Heart left ventricle (tissue), 16 donors: ENCODE data around the gene SMARCB1. TPM values are rescaled to one million over a fixed set of nuclear protein-coding genes. Genes with fewer than 3 reads are reported as not detected.
A peak's percentile ranks its signal among the peaks of the same experiment; 100 is the strongest.

Source experiments
- ATAC-seq, 4 donors: fragments of 200-7000 bp; cut with Tn5 transposase; one replicate each; pipeline ENCODE4 v1.9.1; 2020 to 2022; ENCODE audit warnings: moderate library complexity in 4 of 4, mild to moderate bottlenecking in 3 of 4, moderate number of reproducible peaks in 1 of 4
- DNase-seq, 5 donors: peaks; one replicate each; pipeline ENCODE4 v3.0.0-alpha.2; 2020
- H3K27ac ChIP-seq, 12 donors: fragments of 200-600 bp; sonication (generic) in 4 of 12; one replicate each; pipeline versions ENCODE4 v1.5.0 to v1.8.0; 2016 to 2022; ENCODE audit warnings: mild to moderate bottlenecking in 2 of 12
- H3K27me3 ChIP-seq, 9 donors: fragments of 200-600 bp; sonication (generic) in 2 of 9; one replicate each; pipeline versions ENCODE4 v1.5.1 to v1.8.0; 2016 to 2022; ENCODE audit warnings: mild to moderate bottlenecking in 3 of 9
- H3K36me3 ChIP-seq, 9 donors: fragments of 200-600 bp; sonication (generic) in 2 of 9; one replicate each; pipeline versions ENCODE4 v1.5.0 to v1.8.0; 2018 to 2022; ENCODE audit warnings: mild to moderate bottlenecking in 2 of 9
- H3K4me1 ChIP-seq, 12 donors: fragments of 200-600 bp; sonication (generic) in 4 of 12; one replicate each; pipeline versions ENCODE4 v1.5.0 to v1.8.0; 2016 to 2022; ENCODE audit warnings: mild to moderate bottlenecking in 3 of 12
- H3K4me3 ChIP-seq, 12 donors: fragments of 200-600 bp; sonication (generic) in 4 of 12; one replicate each; pipeline versions ENCODE4 v1.5.0 to v1.8.0; 2017 to 2022; ENCODE audit warnings: mild to moderate bottlenecking in 9 of 12, moderate library complexity in 4 of 12
- H3K9me3 ChIP-seq, 12 donors: fragments of 200-600 bp; sonication (generic) in 4 of 12; one replicate each; pipeline versions ENCODE4 v1.5.0 to v1.8.0; 2016 to 2022; ENCODE audit warnings: mild to moderate bottlenecking in 1 of 12
- CTCF ChIP-seq, 12 donors: fragments of 200-600 bp; sonication (generic) in 4 of 12; IDR thresholded peaks; one replicate each; pipeline versions ENCODE4 v1.5.0 to v1.8.0; 2018 to 2022; ENCODE audit warnings: antibody characterized with exemption in 12 of 12, mild to moderate bottlenecking in 5 of 12
- POLR2A ChIP-seq, 2 donors: fragments of 450-650 bp; IDR thresholded peaks; one replicate each; pipeline ENCODE4 v1.6.1; 2017; ENCODE audit warnings: antibody characterized with exemption in 2 of 2, mild to moderate bottlenecking in 2 of 2, moderate library complexity in 2 of 2
- WGBS, 4 donors: extraction: QIAGEN DNeasy Blood & Tissue Kit in 2 of 4; methylation state at CpG; one replicate each; pipeline versions ENCODE4 v1.1.5 to v1.1.7; 2013 to 2018; 5-methylcytosine and 5-hydroxymethylcytosine counted together
- intact Hi-C, 10 donors: fragments of 100-400 bp; cut with DNase I; formaldehyde crosslinking; loops; one replicate each; pipeline versions ENCODE4 v1.11.1 to v1.14.2; 2022
- polyA plus RNA-seq, 2 donors: library from polyadenylated mRNA; stranded (reverse); fragments of 200-250 nt; gene quantifications; one replicate each; pipeline ENCODE4 v1.2.3, GENCODE V29; 2013
- total RNA-seq, 9 donors: library from RNA; depleted of rRNA in 2 of 9; stranded (reverse); fragments of >200 nt in 2 of 9; fragmentation: NEBNext Ultra II Directional in 3 of 9; extraction: Animal tissue kit (Norgen Biotek cat#: 25700) in 3 of 9; gene quantifications; one replicate each; pipeline versions ENCODE4 v1.1.0 to v1.2.4, GENCODE V29; 2016 to 2023
- donor health status: ischemic (EF 13 %, LVEDD 7.1; RV severe dilation, severe dysfunction).
- donor health status: healthy with polysubstance abuse.
- donor health status: DM: no; HTN: yes; CAD: no.
- donor health status: DM: no; HTN: no; CAD: no.
- donor health status: ischemic (EF 25% LVEDD 6.9; RV normal size, moderate dysfunction).
- donor health status: ischemic (EF 25% LVEDD 5.7; RV mildly dilated, moderate dysfunction).
- donor health status: healthy.
- donor health status: DM: yes; HTN: yes; CAD: no.
- donor health status: ischemic (EF 35%, LVEDD 5.7; RV mildly dilated, moderate dysfunction).
- donor health status: nonischemic (EF 11% LVEDD 7.7; RV severe dilation, severe dysfunction).
- donor health status: DM: yes; HTN: yes; CAD: no.
- donor health status: PGD.
- donor health status: ischemic (EF 29% LVEDD 5.4; RV normal size, mild dysfunction).
- donor health status: nonischemic (EF 23%, LVEDD 6.1; RV moderate dilation, normal function).

Gene SMARCB1
- total and polyA plus RNA-seq, 11 donors, result 30.2 to 75.3 (median 45.6) TPM

- Histone ChIP-seq H3K27me3 (no peaks in the 10 kb centered on the region), H3K27ac (peak overlapping the region in 11 of 12 donors; percentile 60 to 80 (median 70)), H3K36me3 (no peaks in the 10 kb centered on the region), H3K4me3 (no peak overlapping the region), H3K4me1 (peaks cover 3 to 54% (median 37%) of the 10 kb centered on the region in 12 donors), H3K9me3 (no peaks in the 10 kb centered on the region)
- TF ChIP-seq CTCF (IDR thresholded peaks at IDR 0.05) (no peak), POLR2A (IDR thresholded peaks at IDR 0.05) (no peak)
- ATAC-seq (no peak), DNase-seq (peak in 2 of 5 donors; percentile 18 to 32)
- whole genome bisulfite sequencing, 4 donors, result 63 to 70% (median 67%) methylated on average over 8 to 9 of the region's 9 CpGs
- intact Hi-C loops, result loop anchor here (1.0 to 10.0 kb wide), 10 partner anchors 58 to 303 kb away; partner anchors contain the start of genes CHCHD10 (in 5 of the 10), SMARCB1 (in 3 of the 10) and MMP11 (in 1 of the 10)
Observed at GRCh38 chr22:23845265-23846080, 58.7 kb downstream of the SMARCB1 start.

- Histone ChIP-seq H3K4me3 (no peak overlapping the region), H3K27ac (peak overlapping the region in 11 of 12 donors; percentile 60 to 80 (median 70)), H3K27me3 (no peaks in the 10 kb centered on the region), H3K4me1 (peaks cover 3 to 54% (median 37%) of the 10 kb centered on the region in 12 donors), H3K36me3 (no peaks in the 10 kb centered on the region), H3K9me3 (no peaks in the 10 kb centered on the region)
- ATAC-seq, result no peak
- DNase-seq, result no peak
- WGBS, 4 donors, result 57 to 62% (median 58%) methylated on average over 7 of the region's 7 CpGs
- intact Hi-C loops, result loop anchor here (1.0 to 10.0 kb wide), 10 partner anchors 59 to 304 kb away; partner anchors contain the start of genes CHCHD10 (in 5 of the 10), SMARCB1 (in 3 of the 10) and MMP11 (in 1 of the 10)
- TF ChIP-seq CTCF (IDR thresholded peaks at IDR 0.05) (no peak), POLR2A (IDR thresholded peaks at IDR 0.05) (no peak)
Observed at GRCh38 chr22:23846081-23846469, 59.3 kb downstream of the SMARCB1 start.

- peak overlapping the region in 6 of 12 donors; percentile 61 to 80 (median 70) for H3K27ac ChIP-seq
- WGBS, 4 donors, result 89 to 91% (median 90%) methylated on average over 18 of the region's 18 CpGs
- TF ChIP-seq CTCF (IDR thresholded peaks at IDR 0.05), result no peak
- TF ChIP-seq POLR2A (IDR thresholded peaks at IDR 0.05), result no peak
- no peaks in the 10 kb centered on the region for H3K27me3 ChIP-seq
- H3K4me3 ChIP-seq, result no peak overlapping the region
- H3K9me3 ChIP-seq, result no peaks in the 10 kb centered on the region
- peaks cover 3 to 54% (median 37%) of the 10 kb centered on the region in 12 donors for H3K4me1 ChIP-seq
- DNase-seq (peak in 1 of 5 donors; percentile 47), ATAC-seq (no peak)
- intact Hi-C loops, result loop anchor here (2.0 to 10.0 kb wide), 9 partner anchors 60 to 305 kb away; partner anchors contain the start of genes CHCHD10 (in 5 of the 10), SMARCB1 (in 3 of the 10) and MMP11 (in 1 of the 10)
- no peaks in the 10 kb centered on the region for H3K36me3 ChIP-seq
Observed at GRCh38 chr22:23847310-23847920, 60.6 kb downstream of the SMARCB1 start.
